Lower lobe of right lung (tissue), 2 donors: Measurements from ENCODE around the gene SCD5. TPM values are rescaled to one million over a fixed set of nuclear protein-coding genes. Genes with fewer than 3 reads are reported as not detected.

Experiments
- ATAC-seq, 2 donors: fragments of 200-7000 bp; cut with Tn5 transposase; one replicate each; pipeline ENCODE4 v1.9.1; 2020 to 2022; ENCODE audit warnings: mild to moderate bottlenecking in 2 of 2, moderate library complexity in 2 of 2
- DNase-seq: peaks from one replicate; pipeline ENCODE4 v3.0.0-alpha.2; 2020
- H3K27ac ChIP-seq: fragments of 200-600 bp; one replicate; pipeline ENCODE4 v1.8.0; 2022
- H3K27me3 ChIP-seq: fragments of 200-600 bp; one replicate; pipeline ENCODE4 v1.8.0; 2022; ENCODE audit warnings: low read depth
- H3K36me3 ChIP-seq: fragments of 200-600 bp; one replicate; pipeline ENCODE4 v1.8.0; 2022; ENCODE audit warnings: mild to moderate bottlenecking
- H3K4me1 ChIP-seq: fragments of 200-600 bp; one replicate; pipeline ENCODE4 v1.8.0; 2022
- H3K4me3 ChIP-seq: fragments of 200-600 bp; one replicate; pipeline ENCODE4 v1.8.0; 2022; ENCODE audit warnings: mild to moderate bottlenecking
- H3K9me3 ChIP-seq: fragments of 200-600 bp; one replicate; pipeline ENCODE4 v1.8.0; 2022
- CTCF ChIP-seq: fragments of 200-600 bp; IDR thresholded peaks from one replicate; pipeline ENCODE4 v1.8.0; 2022; ENCODE audit warnings: antibody characterized with exemption, mild to moderate bottlenecking
- intact Hi-C: fragments of 100-400 bp; cut with DNase I; formaldehyde crosslinking; loops from one replicate; pipeline ENCODE4 v1.11.0; 2022
- total RNA-seq: library from RNA; stranded (reverse); fragmentation: NEBNext Ultra II Directional; extraction: Animal tissue kit (Norgen Biotek cat#: 25700); gene quantifications from one replicate; pipeline ENCODE4 v1.2.1, GENCODE V29; 2021
- donor health status: DM: no; HTN: yes; CAD: no; lungs with severe emphysema.

The SCD5 gene
- total RNA-seq, 1 donor from 2014 or later = 17.7 TPM

- DNase-seq = no peak
- ATAC-seq = peak; percentile 71 to 78
These were observed 76.7 kb downstream of the SCD5 start for GRCh38 chr4:82721819-82722423.

GRCh38 chr4:82718162-82718940 lies 80.2 kb downstream of the SCD5 start:
- Histone ChIP-seq H3K4me3 (no peak overlapping the region), H3K27ac (peak overlapping the region; percentile 9), H3K27me3 (no peaks in the 10 kb centered on the region), H3K36me3 (no peaks in the 10 kb centered on the region), H3K9me3 (no peaks in the 10 kb centered on the region), H3K4me1 (peaks cover 18% of the 10 kb centered on the region)
- intact Hi-C loops = no loop called here
- TF ChIP-seq CTCF = no peak
- no peak for ATAC-seq
- no peak for DNase-seq

More at GRCh38 chr4:82721819-82722423, 76.7 kb downstream of the SCD5 start:
- Histone ChIP-seq H3K27me3 (no peaks in the 10 kb centered on the region), H3K27ac (no peak overlapping the region), H3K4me1 (peaks cover 12% of the 10 kb centered on the region), H3K36me3 (no peaks in the 10 kb centered on the region), H3K4me3 (no peak overlapping the region), H3K9me3 (no peaks in the 10 kb centered on the region)
- intact Hi-C loops = no loop called here
- TF ChIP-seq CTCF = peak; percentile 59

GRCh38 chr4:82715731-82716617 lies 82.6 kb downstream of the SCD5 start:
- no peak overlapping the region for H3K4me3 ChIP-seq
- H3K27ac ChIP-seq = peak overlapping the region; percentile 4
- no peaks in the 10 kb centered on the region for H3K36me3 ChIP-seq
- TF ChIP-seq CTCF = no peak
- ATAC-seq = peak; percentile 67 to 86
- intact Hi-C loops = no loop called here
- H3K27me3 ChIP-seq = no peaks in the 10 kb centered on the region
- no peak for DNase-seq
- H3K4me1 ChIP-seq = peaks cover 11% of the 10 kb centered on the region
- no peaks in the 10 kb centered on the region for H3K9me3 ChIP-seq

GRCh38 chr4:82713856-82714255 lies 84.7 kb downstream of the SCD5 start:
- Histone ChIP-seq H3K27me3 (no peaks in the 10 kb centered on the region), H3K4me3 (no peak overlapping the region), H3K4me1 (peaks cover 8% of the 10 kb centered on the region), H3K9me3 (no peaks in the 10 kb centered on the region), H3K27ac (no peak overlapping the region), H3K36me3 (no peaks in the 10 kb centered on the region)
- ATAC-seq (no peak), DNase-seq (no peak)
- TF ChIP-seq CTCF = no peak
- intact Hi-C loops = no loop called here

- no peaks in the 10 kb centered on the region for H3K36me3 ChIP-seq
- no peak for TF ChIP-seq CTCF
- peaks cover 6% of the 10 kb centered on the region for H3K4me1 ChIP-seq
- DNase-seq (no peak), ATAC-seq (no peak)
- H3K4me3 ChIP-seq = no peak overlapping the region
- intact Hi-C loops = no loop called here
- H3K27me3 ChIP-seq = no peaks in the 10 kb centered on the region
- no peak overlapping the region for H3K27ac ChIP-seq
- H3K9me3 ChIP-seq = no peaks in the 10 kb centered on the region
These were observed 86.0 kb downstream of the SCD5 start for GRCh38 chr4:82712561-82712960.
